ENCODE results near the gene GPR17. TPM values are rescaled to one million over a fixed set of nuclear protein-coding genes. Genes with fewer than 3 reads are reported as not detected.

GPR17 gene
- total RNA-seq, 2 donors from 2014 or later: 0.24 TPM; not detected in 1

GRCh38 chr2:127672341-127673224 is 26.6 kb downstream of the GPR17 start:
- Mint-ChIP-seq H3K4me3 (no peak overlapping the region), H3K27me3 (ENCODE audit: insufficient read depth) (peaks cover 69% of the 10 kb centered on the region), H3K27ac (no peak overlapping the region), H3K9me3 (no peaks in the 10 kb centered on the region), H3K36me3 (ENCODE audit: low read depth) (no peaks in the 10 kb centered on the region), H3K4me1 (peaks cover 5% of the 10 kb centered on the region)
- Histone ChIP-seq H3K9ac (ENCODE audit: extremely low read depth, low read length, poor library complexity, severe bottlenecking) (no peak overlapping the region), H3K27me3 (ENCODE audit: control insufficient read depth, insufficient read depth, low read length, poor library complexity, severe bottlenecking) (peaks cover 46% of the 10 kb centered on the region), H3K36me3 (ENCODE audit: control insufficient read depth, insufficient read depth, low read length) (no peaks in the 10 kb centered on the region), H3K27ac (ENCODE audit: low read depth, low read length) (no peak overlapping the region), H3K9me3 (ENCODE audit: control insufficient read depth, low read length) (no peaks in the 10 kb centered on the region), H3K4me1 (ENCODE audit: control insufficient read depth, insufficient read depth, low read length) (no peaks in the 10 kb centered on the region), H3K4me3 (ENCODE audit: low read length) (no peak overlapping the region)
- DNase-seq: peak; percentile 43
- no peak for TF ChIP-seq CTCF (conservative IDR thresholded peaks at IDR 0.05)
- 87 to 88% methylated on average over 14 to 20 of the region's 20 CpGs for WGBS, 2 experiments (ENCODE audit: insufficient coverage in 1 of 2, insufficient read length in 1 of 2)

DNA sequence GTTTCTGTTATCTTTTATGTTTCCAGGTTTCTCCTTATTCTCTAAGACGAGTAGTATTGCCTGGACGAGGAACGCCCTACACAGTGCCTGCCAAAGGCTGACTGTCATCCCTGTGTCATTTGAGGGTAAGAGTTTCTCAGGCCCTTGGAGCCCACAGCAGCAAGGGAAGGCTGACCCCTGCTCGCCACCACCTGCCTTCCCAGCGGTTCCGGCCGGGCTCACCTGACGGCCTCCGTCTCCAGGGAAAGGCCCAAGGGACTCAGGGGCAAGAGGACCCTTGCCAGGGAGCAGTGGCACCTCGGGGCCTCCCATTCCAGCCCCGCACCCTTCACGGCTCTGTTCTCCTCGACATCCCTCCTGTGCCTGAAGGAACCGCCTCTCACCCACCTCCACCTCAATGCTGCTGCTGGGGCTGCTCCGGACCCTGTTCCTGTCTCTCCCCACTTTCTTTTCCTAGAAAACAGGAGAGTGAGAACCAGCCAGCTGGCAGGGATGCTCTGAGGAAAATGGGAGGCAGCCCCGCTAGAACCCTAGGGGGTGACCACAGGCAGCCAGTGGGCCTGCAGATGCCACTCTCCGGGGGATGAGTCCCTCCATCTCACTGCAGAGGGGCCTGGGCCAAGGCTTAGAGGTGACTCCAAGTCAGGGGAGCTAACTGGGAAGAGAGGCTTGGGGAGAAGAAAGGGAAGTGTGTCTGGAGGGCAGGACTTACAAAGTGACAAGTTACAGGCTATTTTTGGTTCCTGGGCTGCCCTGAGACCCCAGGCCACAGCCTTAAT is 27.5 kb downstream of the GPR17 start:
- H3K36me3 ChIP-seq (ENCODE audit: control insufficient read depth, insufficient read depth, low read length): no peaks in the 10 kb centered on the region
- WGBS, 2 experiments (ENCODE audit: insufficient coverage in 1 of 2, insufficient read length in 1 of 2): 93 to 97% methylated on average over 14 to 17 of the region's 17 CpGs
- H3K9me3 Mint-ChIP-seq: no peaks in the 10 kb centered on the region
- no peak overlapping the region for H3K27ac Mint-ChIP-seq
- H3K9me3 ChIP-seq (ENCODE audit: control insufficient read depth, low read length): no peaks in the 10 kb centered on the region
- TF ChIP-seq CTCF (conservative IDR thresholded peaks at IDR 0.05): no peak
- peak overlapping the region; percentile 71 for H3K4me3 ChIP-seq (ENCODE audit: low read length)
- H3K27me3 ChIP-seq (ENCODE audit: control insufficient read depth, insufficient read depth, low read length, poor library complexity, severe bottlenecking): peaks cover 55% of the 10 kb centered on the region
- peaks cover 5% of the 10 kb centered on the region for H3K4me1 Mint-ChIP-seq
- H3K36me3 Mint-ChIP-seq (ENCODE audit: low read depth): no peaks in the 10 kb centered on the region
- peak overlapping the region; percentile 60 for H3K4me3 Mint-ChIP-seq
- H3K27me3 Mint-ChIP-seq (ENCODE audit: insufficient read depth): peaks cover 77% of the 10 kb centered on the region
- no peak overlapping the region for H3K9ac ChIP-seq (ENCODE audit: extremely low read depth, low read length, poor library complexity, severe bottlenecking)
- H3K4me1 ChIP-seq (ENCODE audit: control insufficient read depth, insufficient read depth, low read length): no peaks in the 10 kb centered on the region
- no peak overlapping the region for H3K27ac ChIP-seq (ENCODE audit: low read depth, low read length)
- peak; percentile 48 for DNase-seq

DNA sequence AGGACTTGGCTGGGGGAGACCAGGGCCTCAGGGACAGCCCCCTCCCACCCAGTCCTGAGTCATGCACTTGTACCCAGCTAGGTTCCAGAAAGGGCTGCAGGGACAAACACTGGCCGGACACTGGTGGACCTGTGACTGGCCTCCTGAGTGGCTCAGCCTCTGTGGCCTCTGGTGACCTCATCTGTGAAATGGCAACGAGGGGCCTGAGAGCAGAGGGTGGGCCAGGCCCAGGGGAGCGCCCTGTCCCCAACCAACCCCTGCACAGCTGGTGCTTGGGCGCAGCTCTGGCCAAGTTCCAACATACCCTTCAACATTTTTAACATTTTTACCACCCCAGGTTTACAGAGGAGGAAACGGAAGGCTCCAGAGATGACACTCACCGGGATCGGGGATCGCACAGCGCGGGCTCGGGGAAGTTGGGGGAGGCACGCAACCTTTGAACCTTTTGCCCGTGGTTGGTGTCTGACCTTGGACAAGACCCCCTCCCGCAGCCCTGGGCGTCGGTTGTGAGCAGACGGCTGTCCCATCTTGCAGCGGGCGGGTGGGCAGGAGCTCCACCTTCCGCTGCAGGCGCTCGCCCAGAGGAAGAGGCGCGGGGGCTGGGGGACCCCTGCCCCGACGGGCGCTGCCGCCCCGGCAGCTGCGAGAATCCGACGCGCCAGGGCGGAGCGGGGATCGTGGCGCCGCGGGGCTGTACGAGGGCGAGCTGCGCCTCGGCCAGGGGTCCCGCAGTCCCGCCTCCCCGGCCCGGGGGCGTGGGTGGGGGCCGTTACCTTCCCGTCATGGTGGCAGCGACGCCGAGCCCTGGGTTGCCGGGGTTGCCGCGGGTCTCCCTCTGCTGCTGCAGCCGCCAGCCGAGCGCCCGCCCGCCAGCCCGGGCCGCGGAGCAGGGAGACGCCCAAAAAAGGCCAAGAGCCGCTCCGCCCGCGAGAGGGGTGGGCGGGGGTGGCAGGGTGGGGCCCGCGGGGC is 28.6 kb downstream of the GPR17 start:
- WGBS, 2 experiments (ENCODE audit: insufficient coverage in 1 of 2, insufficient read length in 1 of 2): 14 to 21% methylated on average over 19 to 64 of the region's 72 CpGs
- peak; percentile 77 for DNase-seq
- TF ChIP-seq CTCF (conservative IDR thresholded peaks at IDR 0.05): no peak
- H3K27me3 Mint-ChIP-seq (ENCODE audit: insufficient read depth): peaks cover 78% of the 10 kb centered on the region
- Histone ChIP-seq H3K27ac (ENCODE audit: low read depth, low read length) (no peak overlapping the region), H3K36me3 (ENCODE audit: control insufficient read depth, insufficient read depth, low read length) (no peaks in the 10 kb centered on the region), H3K9me3 (ENCODE audit: control insufficient read depth, low read length) (no peaks in the 10 kb centered on the region), H3K4me3 (ENCODE audit: low read length) (peak overlapping the region; percentile 71), H3K27me3 (ENCODE audit: control insufficient read depth, insufficient read depth, low read length, poor library complexity, severe bottlenecking) (peaks cover 59% of the 10 kb centered on the region), H3K4me1 (ENCODE audit: control insufficient read depth, insufficient read depth, low read length) (no peaks in the 10 kb centered on the region), H3K9ac (ENCODE audit: extremely low read depth, low read length, poor library complexity, severe bottlenecking) (no peak overlapping the region)
- peaks cover 5% of the 10 kb centered on the region for H3K4me1 Mint-ChIP-seq
- peak overlapping the region; percentile 63 for H3K4me3 Mint-ChIP-seq
- H3K27ac Mint-ChIP-seq: no peak overlapping the region
- H3K9me3 Mint-ChIP-seq: no peaks in the 10 kb centered on the region
- H3K36me3 Mint-ChIP-seq (ENCODE audit: low read depth): no peaks in the 10 kb centered on the region

All from endodermal cell (in vitro differentiated cells).